Epithelial cell of alveolus of lung (primary cell): ENCODE measurements around the gene HSD17B2. TPM values are rescaled to one million over a fixed set of nuclear protein-coding genes. Genes with fewer than 3 reads are reported as not detected.

Experiments
- total RNA-seq: library from RNA; depleted of rRNA; stranded (reverse); fragments of >200 nt; gene quantifications from 2 replicates; pipeline ENCODE4 v1.2.1, GENCODE V29; 2015

Gene HSD17B2, protein sequence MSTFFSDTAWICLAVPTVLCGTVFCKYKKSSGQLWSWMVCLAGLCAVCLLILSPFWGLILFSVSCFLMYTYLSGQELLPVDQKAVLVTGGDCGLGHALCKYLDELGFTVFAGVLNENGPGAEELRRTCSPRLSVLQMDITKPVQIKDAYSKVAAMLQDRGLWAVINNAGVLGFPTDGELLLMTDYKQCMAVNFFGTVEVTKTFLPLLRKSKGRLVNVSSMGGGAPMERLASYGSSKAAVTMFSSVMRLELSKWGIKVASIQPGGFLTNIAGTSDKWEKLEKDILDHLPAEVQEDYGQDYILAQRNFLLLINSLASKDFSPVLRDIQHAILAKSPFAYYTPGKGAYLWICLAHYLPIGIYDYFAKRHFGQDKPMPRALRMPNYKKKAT
- 8.3 TPM in 1 of 2 replicates, not detected in the other for total RNA-seq

DNA sequence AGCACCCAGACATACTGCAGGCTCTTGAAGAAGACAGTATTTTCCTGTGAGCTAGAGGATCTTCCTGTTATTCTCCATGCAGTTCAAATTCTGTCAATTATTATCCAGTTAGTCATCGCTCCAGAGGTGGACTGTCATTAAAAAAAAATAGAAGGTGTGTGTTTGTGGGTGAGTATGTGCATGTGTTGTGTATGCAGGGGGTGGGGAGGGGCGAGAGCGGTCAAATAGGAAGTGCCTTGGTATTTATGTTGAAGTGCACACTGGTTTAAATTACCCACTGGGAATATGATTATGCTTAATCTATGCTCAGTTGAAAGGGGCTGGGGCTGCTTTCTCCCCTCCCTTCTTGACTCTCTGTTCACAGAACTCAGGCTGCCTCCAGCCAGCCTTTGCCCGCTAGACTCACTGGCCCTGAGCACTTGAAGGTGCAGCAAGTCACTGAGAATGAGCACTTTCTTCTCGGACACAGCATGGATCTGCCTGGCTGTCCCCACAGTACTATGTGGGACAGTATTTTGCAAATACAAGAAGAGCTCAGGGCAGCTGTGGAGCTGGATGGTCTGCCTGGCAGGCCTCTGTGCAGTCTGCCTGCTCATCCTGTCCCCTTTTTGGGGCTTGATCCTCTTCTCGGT is at the start of gene HSD17B2:
TSS of gene HSD17B2 (plus strand) at position 273 of the 632 bp plus-strand sequence. CDS start at position 445, 172 bp downstream.

DNA sequence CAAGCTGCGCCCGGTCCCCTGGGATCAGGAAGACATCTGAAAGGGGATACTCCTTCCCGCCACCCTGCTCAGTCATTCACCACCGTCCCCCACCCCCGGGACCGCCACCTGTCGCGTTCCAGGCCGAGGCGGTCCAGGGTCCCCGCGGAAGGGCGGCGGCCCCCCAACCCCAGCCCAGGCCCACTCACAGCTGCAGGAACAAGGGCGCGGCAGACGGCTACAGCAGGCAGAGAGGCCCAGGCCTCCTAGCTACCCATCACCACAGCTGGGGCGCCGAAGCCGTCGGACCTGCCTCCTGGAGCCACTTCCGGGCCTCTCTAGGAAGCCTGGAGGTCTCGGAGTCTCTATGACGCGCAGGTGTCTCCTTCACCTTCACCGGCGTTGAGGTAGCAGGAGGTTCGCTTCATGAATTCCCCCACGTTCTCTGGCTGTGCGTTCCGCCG is 23.8 kb upstream of the HSD17B2 start, which contains the start of gene SDR42E1:
TSS of gene SDR42E1 (minus strand) at position 272 of the 443 bp plus-strand sequence. CDS start 10,612 bp downstream, outside the sequence.

Other genes with a start within 250 kb of the HSD17B2 start
- gene SDR42E1, start 23.8 kb upstream of the HSD17B2 start, total RNA-seq, result 0.08 and 0.65 TPM in 2 replicates
- 25.3 and 37.9 TPM in 2 replicates for gene MPHOSPH6, start 135.0 kb downstream of the HSD17B2 start, total RNA-seq